ENCODE measurements around the gene LY6G5B.

The LY6G5B gene

GRCh38 chr6:31692353-31692752, 22.6 kb downstream of the LY6G5B start:
- no peak for TF ChIP-seq FOXP2 (optimal IDR thresholded peaks at IDR 0.05; ENCODE audit: borderline replicate concordance, extremely low read depth, extremely low read length, insufficient read depth)
- TF ChIP-seq TAF1 (IDR thresholded peaks at IDR 0.05; ENCODE audit: borderline replicate concordance, insufficient read depth, low read length) = no peak
- TF ChIP-seq SIN3A (IDR thresholded peaks at IDR 0.05; ENCODE audit: borderline replicate concordance, insufficient read depth, low read length) = no peak
- no peak for TF ChIP-seq REST (IDR thresholded peaks at IDR 0.05; ENCODE audit: insufficient read depth in 1 of 2, low read depth in 2 of 2, low read length in 2 of 2)
- TF ChIP-seq POLR2AphosphoS5 (IDR thresholded peaks at IDR 0.05; ENCODE audit: low read depth, low read length) = no peak

GRCh38 chr6:31692886-31693285, 23.1 kb downstream of the LY6G5B start:
- no peak for TF ChIP-seq SIN3A (IDR thresholded peaks at IDR 0.05; ENCODE audit: borderline replicate concordance, insufficient read depth, low read length)
- no peak for TF ChIP-seq FOXP2 (optimal IDR thresholded peaks at IDR 0.05; ENCODE audit: borderline replicate concordance, extremely low read depth, extremely low read length, insufficient read depth)
- TF ChIP-seq TAF1 (IDR thresholded peaks at IDR 0.05; ENCODE audit: borderline replicate concordance, insufficient read depth, low read length) = no peak
- TF ChIP-seq POLR2AphosphoS5 (IDR thresholded peaks at IDR 0.05; ENCODE audit: low read depth, low read length) = no peak
- TF ChIP-seq REST (IDR thresholded peaks at IDR 0.05; ENCODE audit: insufficient read depth in 1 of 2, low read depth in 2 of 2, low read length in 2 of 2) = no peak

GRCh38 chr6:31693535-31693934, 23.8 kb downstream of the LY6G5B start:
- TF ChIP-seq POLR2AphosphoS5 (IDR thresholded peaks at IDR 0.05; ENCODE audit: low read depth, low read length) (no peak), REST (IDR thresholded peaks at IDR 0.05; ENCODE audit: insufficient read depth in 1 of 2, low read depth in 2 of 2, low read length in 2 of 2) (no peak), TAF1 (IDR thresholded peaks at IDR 0.05; ENCODE audit: borderline replicate concordance, insufficient read depth, low read length) (no peak)

- no peak for TF ChIP-seq REST (IDR thresholded peaks at IDR 0.05; ENCODE audit: insufficient read depth in 1 of 2, low read depth in 2 of 2, low read length in 2 of 2)
- no peak for TF ChIP-seq FOXP2 (optimal IDR thresholded peaks at IDR 0.05; ENCODE audit: borderline replicate concordance, extremely low read depth, extremely low read length, insufficient read depth)
- no peak for TF ChIP-seq TAF1 (IDR thresholded peaks at IDR 0.05; ENCODE audit: borderline replicate concordance, insufficient read depth, low read length)
- no peak for TF ChIP-seq POLR2AphosphoS5 (IDR thresholded peaks at IDR 0.05; ENCODE audit: low read depth, low read length)
- no peak for TF ChIP-seq SIN3A (IDR thresholded peaks at IDR 0.05; ENCODE audit: borderline replicate concordance, insufficient read depth, low read length)
These were observed 27.8 kb downstream of the LY6G5B start for GRCh38 chr6:31697555-31697954.

DNA sequence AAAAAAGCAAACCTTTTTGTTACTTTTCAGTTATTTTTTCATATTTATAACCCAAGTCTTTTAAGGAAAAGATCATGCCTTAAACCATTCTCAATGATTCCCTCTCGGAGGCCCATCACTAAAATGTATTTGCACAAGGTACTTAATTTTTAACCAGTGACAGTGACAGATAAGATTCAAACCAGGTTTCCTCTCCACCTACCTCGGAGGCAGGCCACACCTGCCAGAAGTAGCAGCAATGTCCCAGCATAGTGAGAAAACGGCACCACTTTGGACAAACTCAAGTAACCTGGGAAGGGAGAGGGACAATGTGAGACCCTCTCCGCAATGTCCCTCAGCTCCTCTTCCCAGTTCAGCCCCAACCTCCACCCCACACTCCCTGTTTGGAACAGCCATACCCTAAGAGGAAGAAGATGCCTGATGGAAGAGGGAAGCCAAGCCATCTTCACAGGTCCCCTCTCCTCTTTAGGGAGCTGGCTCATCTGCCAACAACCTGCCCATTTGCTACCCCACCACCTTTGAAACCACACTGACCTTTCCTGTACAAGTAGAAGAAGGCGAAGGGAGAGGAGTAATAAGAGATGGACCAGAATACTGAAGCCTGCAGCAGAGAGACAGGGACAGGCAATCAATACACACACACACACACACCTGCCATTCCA, 31.1 kb downstream of the LY6G5B start:
- TF ChIP-seq FOXP2 (optimal IDR thresholded peaks at IDR 0.05; ENCODE audit: borderline replicate concordance, extremely low read depth, extremely low read length, insufficient read depth) = no peak
- no peak for TF ChIP-seq REST (IDR thresholded peaks at IDR 0.05; ENCODE audit: insufficient read depth in 1 of 2, low read depth in 2 of 2, low read length in 2 of 2)
- no peak for TF ChIP-seq TAF1 (IDR thresholded peaks at IDR 0.05; ENCODE audit: borderline replicate concordance, insufficient read depth, low read length)
- no peak for TF ChIP-seq SIN3A (IDR thresholded peaks at IDR 0.05; ENCODE audit: borderline replicate concordance, insufficient read depth, low read length)
- no peak for TF ChIP-seq POLR2AphosphoS5 (IDR thresholded peaks at IDR 0.05; ENCODE audit: low read depth, low read length)
